H1 (cell line): ENCODE results near the gene TBC1D22A. TPM values are rescaled to one million over a fixed set of nuclear protein-coding genes. Genes with fewer than 3 reads are reported as not detected.

Source experiments
- CTCF ChIA-PET: fragments of 300-600 bp; sonication (Branson Sonifier 250); formaldehyde crosslinking; loops from one replicate; lab custom pipeline; 2021; ENCODE audit not compliant: partially characterized antibody; lab: Charles Lee
- POLR2A ChIA-PET: fragments of 300-600 bp; sonication (Branson Sonifier 250); formaldehyde crosslinking; loops from one replicate; lab custom pipeline; 2021; ENCODE audit warnings: inconsistent platforms; ENCODE audit not compliant: partially characterized antibody; lab: Charles Lee
- DNase-seq, 2 experiments: peaks; one replicate each; pipeline versions ENCODE4 v3.0.0 to v3.0.0-alpha.2; 2010 to 2022; ENCODE audit warnings: low spot score in 2 of 2, low read depth in 1 of 2, mixed read lengths in 1 of 2
- FAIRE-seq: peaks from 2 replicates; lab custom pipeline; 2011; peaks lifted over from hg19 to GRCh38; lab: Jason Lieb, UNC
- H2AFZ ChIP-seq: 2 replicates; pipeline ENCODE4 v1.8.1; 2012; ENCODE audit warnings: low read length, inconsistent platforms
- H2AK5ac ChIP-seq: 2 replicates; pipeline ENCODE4 v1.6.1; 2013; ENCODE audit warnings: low read depth, low read length
- H2BK120ac ChIP-seq: replicated peaks from 2 replicates; pipeline ENCODE3; 2013; ENCODE audit warnings: low read depth, low read length, inconsistent platforms
- H2BK12ac ChIP-seq: 2 replicates; pipeline ENCODE4 v1.6.1; 2013; ENCODE audit warnings: low read depth, low read length
- H2BK15ac ChIP-seq: 2 replicates; pipeline ENCODE4 v1.6.1; 2013; ENCODE audit warnings: low read length
- H2BK20ac ChIP-seq: 2 replicates; pipeline ENCODE4 v1.6.1; 2013; ENCODE audit warnings: low read length
- H2BK5ac ChIP-seq: 2 replicates; pipeline ENCODE4 v1.6.1; 2013; ENCODE audit warnings: low read depth, low read length
- H3K14ac ChIP-seq: 2 replicates; pipeline ENCODE4 v1.6.1; 2013; ENCODE audit warnings: inconsistent platforms; ENCODE audit not compliant: insufficient read length
- H3K18ac ChIP-seq: 2 replicates; pipeline ENCODE4 v1.6.1; 2013; ENCODE audit warnings: low read length; ENCODE audit errors: extremely low read depth
- H3K23ac ChIP-seq: 2 replicates; pipeline ENCODE4 v1.6.1; 2013; ENCODE audit warnings: inconsistent platforms; ENCODE audit not compliant: insufficient read length
- H3K23me2 ChIP-seq: 2 replicates; pipeline ENCODE4 v1.6.1; 2013; ENCODE audit warnings: low read depth, low read length
- H3K27ac ChIP-seq: 2 replicates; pipeline ENCODE4 v1.6.1; 2011; ENCODE audit warnings: low read depth, low read length, inconsistent platforms
- H3K27me3 ChIP-seq, 4 experiments: replicated peaks in 1 of 4; 1 replicate in 1 of 4; 2 replicates in 3 of 4; pipeline versions ENCODE4 v1.6.1 to v1.8.1; 2011 to 2013; ENCODE audit warnings: low read length in 3 of 4, mild to moderate bottlenecking in 3 of 4, inconsistent platforms in 2 of 4, mixed read lengths in 2 of 4, moderate library complexity in 1 of 4; ENCODE audit not compliant: control insufficient read depth in 3 of 4, insufficient read depth in 3 of 4; ENCODE audit errors: extremely low read depth in 1 of 4
- H3K36me3 ChIP-seq, 4 experiments: 2 replicates each; pipeline versions ENCODE4 v1.6.1 to v1.8.1; 2011 to 2013; ENCODE audit warnings: mild to moderate bottlenecking in 4 of 4, low read length in 3 of 4, moderate library complexity in 2 of 4, control low read depth in 1 of 4, inconsistent platforms in 1 of 4; ENCODE audit not compliant: insufficient read depth in 4 of 4, control insufficient read depth in 2 of 4
- H3K4ac ChIP-seq: replicated peaks from 2 replicates; pipeline ENCODE3; 2013; ENCODE audit warnings: low read length, low read depth, mixed read lengths, inconsistent platforms; ENCODE audit not compliant: insufficient read length
- H3K4me1 ChIP-seq, 4 experiments: replicated peaks in 1 of 4; 1 replicate in 1 of 4; 2 replicates in 3 of 4; pipeline versions ENCODE4 v1.6.1 to v1.8.1; 2011 to 2013; ENCODE audit warnings: low read length in 3 of 4, inconsistent platforms in 2 of 4, mixed read lengths in 1 of 4; ENCODE audit not compliant: insufficient read depth in 4 of 4, control insufficient read depth in 3 of 4
- H3K4me2 ChIP-seq, 2 experiments: 2 replicates each; pipeline versions ENCODE4 v1.6.1 to v1.8.1; 2011 to 2013; ENCODE audit warnings: low read depth in 2 of 2, low read length in 2 of 2, control low read depth in 1 of 2, inconsistent platforms in 1 of 2, mild to moderate bottlenecking in 1 of 2; ENCODE audit not compliant: insufficient read depth in 1 of 2
- H3K4me3 ChIP-seq, 4 experiments: fragments of 200-600, 300-600 bp in 1 of 4; sonication (generic), shearing (Covaris generic), sonication (Bioruptor Twin) in 1 of 4; 2 replicates each; pipeline versions ENCODE4 v1.5.1 to v1.8.1; 2011 to 2016; ENCODE audit warnings: low read length in 4 of 4, low read depth in 3 of 4, control low read depth in 2 of 4, inconsistent platforms in 2 of 4, mild to moderate bottlenecking in 2 of 4, mixed read lengths in 1 of 4, moderate library complexity in 1 of 4; ENCODE audit not compliant: insufficient read depth in 2 of 4; ENCODE audit errors: extremely low read depth in 1 of 4
- H3K56ac ChIP-seq: replicated peaks from 2 replicates; pipeline ENCODE3; 2013; ENCODE audit warnings: low read depth, mild to moderate bottlenecking, mixed read lengths, low read length, inconsistent platforms; ENCODE audit not compliant: insufficient read length
- H3K79me1 ChIP-seq: 2 replicates; pipeline ENCODE4 v1.6.1; 2013; ENCODE audit warnings: low read depth, low read length, control low read depth
- H3K79me2 ChIP-seq, 2 experiments: 2 replicates each; pipeline versions ENCODE4 v1.6.1 to v1.8.1; 2012 to 2013; ENCODE audit warnings: low read length in 2 of 2, mild to moderate bottlenecking in 2 of 2, inconsistent platforms in 1 of 2; ENCODE audit not compliant: insufficient read depth in 2 of 2, control insufficient read depth in 1 of 2
- H3K9ac ChIP-seq, 4 experiments: replicated peaks in 1 of 4; 1 replicate in 1 of 4; 2 replicates in 3 of 4; pipeline versions ENCODE4 v1.6.1 to v1.8.1; 2011 to 2013; ENCODE audit warnings: low read depth in 3 of 4, low read length in 3 of 4, control low read depth in 2 of 4, mild to moderate bottlenecking in 2 of 4, moderate library complexity in 2 of 4, inconsistent platforms in 1 of 4; ENCODE audit errors: extremely low read depth in 1 of 4
- H3K9me3 ChIP-seq, 2 experiments: 2 replicates each; pipeline versions ENCODE4 v1.6.1 to v1.8.1; 2012 to 2013; ENCODE audit warnings: mild to moderate bottlenecking in 2 of 2, moderate library complexity in 2 of 2, control low read depth in 1 of 2, inconsistent platforms in 1 of 2, low read depth in 1 of 2, low read length in 1 of 2, mixed read lengths in 1 of 2; ENCODE audit not compliant: insufficient read depth in 2 of 2
- H4K20me1 ChIP-seq, 2 experiments: replicated peaks in 1 of 2; 2 replicates each; pipeline versions ENCODE3 to v1.8.1; 2011 to 2013; ENCODE audit warnings: inconsistent platforms in 2 of 2, low read length in 2 of 2, mild to moderate bottlenecking in 1 of 2; ENCODE audit not compliant: insufficient read depth in 2 of 2, control insufficient read depth in 1 of 2
- H4K5ac ChIP-seq: 2 replicates; pipeline ENCODE4 v1.6.1; 2013; ENCODE audit warnings: low read length, low read depth, mixed read lengths, inconsistent platforms; ENCODE audit not compliant: insufficient read length
- H4K8ac ChIP-seq: 2 replicates; pipeline ENCODE4 v1.8.0; 2013; ENCODE audit warnings: mild to moderate bottlenecking, moderate library complexity, low read length, inconsistent platforms; ENCODE audit not compliant: insufficient read depth; ENCODE audit errors: extremely low read depth
- H4K91ac ChIP-seq: replicated peaks from 2 replicates; pipeline ENCODE3; 2013; ENCODE audit warnings: low read length, mixed read lengths, inconsistent platforms; ENCODE audit not compliant: insufficient read length
- BCL11A ChIP-seq, 2 experiments: IDR thresholded peaks; one replicate each; pipeline ENCODE4 v1.6.1; 2011; ENCODE audit warnings: low read depth in 2 of 2, low read length in 2 of 2, mild to moderate bottlenecking in 2 of 2
- CBX8 ChIP-seq: fragments of 300-800, 300-1000 bp; sonication (generic); IDR thresholded peaks from 2 replicates; pipeline ENCODE4 v1.7.1; 2016; ENCODE audit warnings: low read depth, low read length, borderline replicate concordance
- EZH2 ChIP-seq: fragments of 200-600 bp; sonication (generic); IDR thresholded peaks from 2 replicates; pipeline ENCODE4 v1.7.1; 2012; ENCODE audit warnings: low read depth, mild to moderate bottlenecking, moderate library complexity, low read length, inconsistent platforms; ENCODE audit not compliant: severe bottlenecking
- HDAC2 ChIP-seq, 2 experiments: fragments of 300-600 bp in 1 of 2; sonication (generic) in 1 of 2; IDR thresholded peaks; 2 replicates each; pipeline ENCODE4 v1.6.1; 2011 to 2012; ENCODE audit warnings: low read depth in 2 of 2, low read length in 2 of 2, mild to moderate bottlenecking in 2 of 2, moderate library complexity in 2 of 2, borderline replicate concordance in 1 of 2, inconsistent platforms in 1 of 2
- SIRT6 ChIP-seq: IDR thresholded peaks from one replicate; pipeline ENCODE4 v1.7.1; 2012; ENCODE audit warnings: low read length, inconsistent platforms
- SUZ12 ChIP-seq: fragments of 200-600 bp; sonication (generic); IDR thresholded peaks from 2 replicates; pipeline ENCODE4 v1.6.1; 2012; ENCODE audit warnings: mild to moderate bottlenecking, inconsistent platforms, low read length, moderate library complexity, mixed read lengths
- USF2 ChIP-seq: IDR thresholded peaks from 2 replicates; pipeline ENCODE4 v1.6.1; 2011; ENCODE audit warnings: low read length, improper control_type of control experiment
- ZNF274 ChIP-seq: IDR thresholded peaks from 2 replicates; pipeline ENCODE4 v1.7.0; 2012; ENCODE audit warnings: low read length, borderline replicate concordance; ENCODE audit errors: extremely low read depth
- WGBS, 2 experiments: shearing (Covaris generic) in 1 of 2; methylation state at CpG; one replicate each; pipeline versions ENCODE4 v1.1.6 to v1.1.7; 2013 to 2015; ENCODE audit warnings: low lambda C conversion rate in 2 of 2, mixed read lengths in 2 of 2, inconsistent platforms in 1 of 2, low coverage in 1 of 2, missing lambda C conversion rate in 1 of 2; ENCODE audit not compliant: insufficient replicate concordance in 2 of 2, insufficient coverage in 1 of 2, insufficient read length in 1 of 2; ENCODE audit errors: extremely low coverage in 1 of 2, missing lambda C conversion rate in 1 of 2; 5-methylcytosine and 5-hydroxymethylcytosine counted together
- polyA plus RNA-seq, 7 experiments: library from polyadenylated mRNA; depleted of rRNA in 3 of 7; stranded (reverse) in 5 of 7; unstranded in 2 of 7; fragments of >200 nt in 5 of 7; fragments of 200-250 nt in 2 of 7; gene quantifications; 1 replicate in 5 of 7; 2 replicates in 1 of 7; 4 replicates in 1 of 7; pipeline versions ENCODE4 v1.2.1 to v1.2.3, GENCODE V29; 2011 to 2013; ENCODE audit warnings: missing spikeins in 2 of 7, mixed read lengths in 2 of 7
- total RNA-seq: library from RNA; stranded (reverse); fragmentation: NEBNext Ultra II Directional; extraction: Animal tissue kit (Norgen Biotek cat#: 25700); gene quantifications from 2 replicates; pipeline ENCODE4 v1.2.1, GENCODE V29; 2021
- TF ChIP-seq, protein P1 (sequence below): IDR thresholded peaks from 2 replicates; pipeline ENCODE4 v1.6.1; 2012; ENCODE audit warnings: low read length, inconsistent platforms

TBC1D22A gene
- total and polyA plus RNA-seq, 2 of the 8 experiments (the other 6 are each of a cell fraction or from before 2014, with no cell fraction given) = 11.9 to 18.4 TPM

GRCh38 chr22:47190276-47190956 lies 428.0 kb downstream of the TBC1D22A start:
- no peak overlapping the region for H3K9ac ChIP-seq
- H3K79me2 ChIP-seq = no peaks in the 10 kb centered on the region
- H3K4ac ChIP-seq = no peak overlapping the region
- no peak overlapping the region for H3K56ac ChIP-seq
- no peak overlapping the region for H4K8ac ChIP-seq
- ChIA-PET POLR2A (no interaction called here), CTCF (no interaction called here)
- H3K27me3 ChIP-seq = no peaks in the 10 kb centered on the region
- H3K9me3 ChIP-seq = peaks cover 34 to 71% of the 10 kb centered on the region in 2 experiments
- H3K4me3 ChIP-seq = no peak overlapping the region
- no peak overlapping the region for H2AK5ac ChIP-seq
- WGBS, 2 experiments = 85% methylated on average over 12 of the region's 23 CpGs; no CpG with 5 or more reads in 1 of the 2 experiments
- no peaks in the 10 kb centered on the region for H3K36me3 ChIP-seq
- no peak overlapping the region for H4K91ac ChIP-seq
- H2AFZ ChIP-seq = no peak overlapping the region
- H2BK120ac ChIP-seq = no peak overlapping the region
- H3K23me2 ChIP-seq = no peaks in the 10 kb centered on the region
- H3K4me2 ChIP-seq = no peak overlapping the region
- no peaks in the 10 kb centered on the region for H4K20me1 ChIP-seq
- no peak overlapping the region for H2BK12ac ChIP-seq
- no peak overlapping the region for H2BK20ac ChIP-seq
- no peak overlapping the region for H3K14ac ChIP-seq
- H3K4me1 ChIP-seq = no peaks in the 10 kb centered on the region
- no peak overlapping the region for H2BK15ac ChIP-seq
- FAIRE-seq (no peak), DNase-seq (no peak)
- H2BK5ac ChIP-seq = no peak overlapping the region
- no peak overlapping the region for H3K23ac ChIP-seq
- no peaks in the 10 kb centered on the region for H3K79me1 ChIP-seq
- TF ChIP-seq ZNF274 (no peak), CBX8 (no peak), HDAC2 (IDR thresholded peaks at IDR 0.05; ENCODE audit: borderline replicate concordance in 1 of 2, low read depth in 2 of 2, low read length in 2 of 2) (no peak), SUZ12 (no peak), USF2 (no peak), EZH2 (no peak), BCL11A (IDR thresholded peaks at IDR 0.05; ENCODE audit: low read depth in 2 of 2, low read length in 2 of 2) (no peak), SIRT6 (no peak)
- TF ChIP-seq, protein P1, sequence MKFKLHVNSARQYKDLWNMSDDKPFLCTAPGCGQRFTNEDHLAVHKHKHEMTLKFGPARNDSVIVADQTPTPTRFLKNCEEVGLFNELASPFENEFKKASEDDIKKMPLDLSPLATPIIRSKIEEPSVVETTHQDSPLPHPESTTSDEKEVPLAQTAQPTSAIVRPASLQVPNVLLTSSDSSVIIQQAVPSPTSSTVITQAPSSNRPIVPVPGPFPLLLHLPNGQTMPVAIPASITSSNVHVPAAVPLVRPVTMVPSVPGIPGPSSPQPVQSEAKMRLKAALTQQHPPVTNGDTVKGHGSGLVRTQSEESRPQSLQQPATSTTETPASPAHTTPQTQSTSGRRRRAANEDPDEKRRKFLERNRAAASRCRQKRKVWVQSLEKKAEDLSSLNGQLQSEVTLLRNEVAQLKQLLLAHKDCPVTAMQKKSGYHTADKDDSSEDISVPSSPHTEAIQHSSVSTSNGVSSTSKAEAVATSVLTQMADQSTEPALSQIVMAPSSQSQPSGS = no peak
- no peak overlapping the region for H4K5ac ChIP-seq
- no peak overlapping the region for H3K27ac ChIP-seq
- H3K18ac ChIP-seq = no peak overlapping the region
